ENCODE data around the gene C3orf85.
"Not testable (repeated sequence)": the region's sequence is repeated elsewhere in the genome, so short reads cannot be mapped to it uniquely, and the experiment has no call there.

The C3orf85 gene, protein sequence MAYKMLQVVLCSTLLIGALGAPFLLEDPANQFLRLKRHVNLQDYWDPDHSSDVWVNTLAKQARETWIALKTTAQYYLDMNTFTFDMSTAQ

DNA sequence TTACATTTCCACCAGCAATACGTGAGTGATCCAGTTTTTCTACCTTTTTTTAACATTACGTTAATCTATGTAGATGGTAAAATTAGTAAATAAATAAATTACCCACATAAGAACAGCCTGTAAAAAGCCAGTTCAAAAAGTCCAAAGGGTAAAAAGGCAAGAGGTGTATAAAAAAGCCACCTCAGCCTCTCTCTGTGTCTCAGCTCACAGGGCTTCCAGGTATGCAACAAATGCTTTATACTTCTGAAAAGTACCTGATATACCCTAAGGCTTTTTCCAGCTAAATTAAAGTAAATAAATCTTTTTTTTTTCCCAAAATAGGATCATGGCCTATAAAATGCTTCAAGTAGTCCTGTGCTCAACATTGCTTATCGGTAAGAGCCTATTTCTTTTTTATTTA is at the start of gene C3orf85:
Gene C3orf85, plus strand, starts transcription at position 197 of the 400 bp plus-strand sequence. Its CDS starts 129 bp downstream, at position 326.
- DNase-seq, result no peak

DNA sequence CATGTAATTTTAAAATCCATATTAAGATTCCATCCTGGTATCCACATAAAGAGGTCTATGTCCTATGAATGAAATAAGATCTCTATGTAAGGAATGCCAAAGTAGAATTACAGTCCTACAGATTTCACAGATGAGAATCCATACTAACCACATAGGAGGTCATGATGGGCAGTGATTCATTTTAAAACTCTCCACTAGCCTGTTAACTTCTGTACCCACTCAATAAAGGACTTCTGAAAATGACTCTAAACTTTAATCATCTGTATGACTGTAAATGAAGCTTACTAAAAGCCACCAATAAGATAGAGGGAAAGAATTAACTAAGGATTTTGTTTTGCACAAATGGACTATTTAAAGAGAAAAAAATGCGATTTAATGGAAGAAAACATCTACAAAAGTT is 47.3 kb upstream of the C3orf85 start:
- DNase-seq, result no peak

DNA sequence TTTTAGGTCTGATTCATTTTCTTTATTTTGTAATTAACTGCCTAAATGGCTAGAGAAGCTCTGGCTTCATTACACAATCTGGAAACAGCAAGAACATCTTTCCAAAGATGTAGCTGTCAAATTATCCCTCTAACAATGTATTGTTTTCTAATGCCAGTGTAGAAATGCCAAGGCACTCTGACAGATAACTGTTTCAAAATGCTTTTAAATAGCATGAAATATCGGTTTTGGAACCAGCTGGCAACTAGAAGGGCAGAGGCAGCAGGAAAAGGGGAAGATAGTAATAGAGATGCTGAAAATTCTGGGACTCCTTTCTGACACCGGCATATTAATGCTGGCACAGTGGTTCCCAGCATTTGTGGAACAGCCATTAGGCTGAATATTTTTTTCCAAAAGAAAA is 44.7 kb upstream of the C3orf85 start:
- no peak for DNase-seq

DNA sequence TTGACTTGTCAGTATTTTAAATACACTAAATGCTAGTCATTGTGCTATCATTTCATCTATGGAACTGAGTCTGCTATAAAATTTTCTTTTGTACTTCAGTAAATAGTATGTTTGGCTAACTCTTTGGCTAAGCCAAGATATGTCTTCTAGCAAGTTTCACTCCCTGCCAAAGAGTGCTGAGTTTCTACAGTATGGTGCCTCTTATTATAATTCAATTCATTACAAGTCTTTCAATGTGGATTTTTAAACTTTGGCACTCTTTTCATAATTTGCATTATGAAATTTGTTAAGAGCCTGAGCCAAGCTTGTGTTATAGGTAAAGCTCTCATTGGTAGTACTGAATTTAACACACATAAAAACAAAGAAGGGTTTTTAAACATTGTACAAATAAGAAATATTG is 43.0 kb upstream of the C3orf85 start:
- DNase-seq, result no peak

DNA sequence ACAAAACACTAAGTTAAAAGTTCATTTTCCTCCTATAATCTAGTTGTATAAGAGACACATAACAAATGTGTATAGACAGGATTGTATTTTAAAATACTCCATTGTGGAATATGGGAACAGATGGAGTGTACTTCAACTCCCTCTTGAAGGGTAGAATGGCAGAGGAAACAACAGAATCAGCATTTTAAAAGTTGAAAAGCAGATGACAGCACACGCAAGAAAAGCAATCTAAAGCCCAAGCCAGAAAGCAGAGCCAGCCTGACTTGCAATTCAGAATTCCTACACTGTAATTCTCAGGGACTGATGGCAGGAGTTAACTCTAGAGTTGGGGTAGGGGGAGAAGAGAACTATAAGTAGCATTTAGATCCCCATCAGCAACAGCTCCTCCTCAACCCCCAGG is 41.4 kb upstream of the C3orf85 start:
- DNase-seq, result no peak

DNA sequence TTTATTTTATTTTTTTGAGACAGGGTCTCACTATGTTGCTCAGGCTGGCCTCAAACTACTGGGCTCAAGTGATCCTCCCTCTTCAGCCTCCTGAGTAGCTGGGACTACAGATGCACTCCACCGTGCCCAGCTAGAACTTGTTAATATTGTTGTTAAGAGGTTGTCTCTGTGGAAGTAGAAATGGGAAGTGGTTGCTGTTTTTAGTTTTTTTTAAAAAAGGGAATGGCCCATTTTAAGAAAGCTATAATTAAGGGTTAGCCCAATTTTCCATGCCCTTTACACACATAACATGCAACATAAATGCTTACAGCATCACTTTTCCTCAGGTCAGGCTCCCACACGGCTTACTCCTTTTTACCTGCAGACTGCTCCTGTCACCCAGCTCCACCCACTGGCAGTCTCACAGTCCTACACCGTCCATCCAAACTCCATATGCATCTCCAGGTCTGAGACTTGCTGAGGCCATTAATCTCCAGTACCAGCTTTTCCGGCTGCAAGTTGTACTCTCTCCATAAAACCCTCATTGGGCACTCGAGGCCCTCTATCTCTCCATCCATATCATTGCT is 38.4 kb upstream of the C3orf85 start:
- DNase-seq, result peak; percentile 19

DNA sequence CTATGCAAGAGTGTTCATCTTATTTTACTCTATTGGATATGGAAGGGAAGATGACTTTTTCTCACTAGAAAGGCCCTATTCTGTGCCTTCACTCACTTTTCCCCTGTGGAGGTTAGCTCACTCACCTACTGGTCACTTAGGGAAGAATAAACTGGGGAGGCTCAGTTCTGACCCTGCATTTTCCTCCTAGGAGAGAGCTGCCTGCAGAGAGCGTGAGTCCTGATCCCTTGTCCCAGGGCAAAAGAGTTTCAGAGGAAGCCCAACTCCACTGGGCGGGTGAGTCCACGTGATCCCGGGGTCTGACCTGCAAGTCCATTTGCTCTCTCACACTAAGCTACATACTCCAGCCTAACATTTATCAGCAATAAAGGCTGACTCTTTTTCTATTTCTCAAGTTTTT is 26.9 kb upstream of the C3orf85 start:
- DNase-seq, result no peak

DNA sequence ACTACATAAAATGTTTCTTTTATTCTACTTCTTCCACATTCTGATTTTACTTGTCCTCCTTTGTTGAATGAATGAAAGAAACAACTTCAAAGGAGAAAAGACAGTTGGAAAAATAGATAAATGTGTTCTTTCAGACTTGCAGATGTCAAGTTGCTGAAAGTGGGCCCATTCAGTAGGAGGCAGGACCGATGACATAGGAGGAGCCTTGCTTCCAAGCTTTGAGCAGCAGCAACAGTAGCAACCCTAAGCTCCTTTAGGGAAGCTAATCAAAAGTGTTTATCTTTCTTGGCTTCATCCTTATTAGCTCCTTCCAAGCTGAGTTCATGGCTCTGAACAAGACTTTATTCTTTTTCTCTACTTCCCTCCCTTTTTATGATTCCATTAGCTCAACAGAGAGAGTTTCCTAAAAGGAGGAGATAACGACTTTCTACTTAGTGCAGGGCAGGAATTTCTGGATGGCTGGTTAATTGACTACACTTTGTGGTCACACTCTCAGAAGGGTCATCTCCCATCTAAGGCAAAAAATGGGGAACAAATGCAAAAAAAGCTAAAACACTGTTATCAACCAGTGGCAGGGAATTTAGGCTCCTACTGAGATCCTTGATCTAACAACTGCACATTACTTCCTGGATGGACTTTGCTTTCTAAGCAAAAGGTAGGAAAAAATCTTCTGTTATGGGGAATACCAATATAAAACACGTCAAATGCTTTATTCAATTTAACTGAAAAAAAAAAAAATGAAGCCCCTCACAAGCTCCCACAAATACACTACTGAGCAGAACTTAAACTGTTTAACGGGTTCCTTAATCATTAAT is 23.4 kb upstream of the C3orf85 start:
- no peak for DNase-seq

DNA sequence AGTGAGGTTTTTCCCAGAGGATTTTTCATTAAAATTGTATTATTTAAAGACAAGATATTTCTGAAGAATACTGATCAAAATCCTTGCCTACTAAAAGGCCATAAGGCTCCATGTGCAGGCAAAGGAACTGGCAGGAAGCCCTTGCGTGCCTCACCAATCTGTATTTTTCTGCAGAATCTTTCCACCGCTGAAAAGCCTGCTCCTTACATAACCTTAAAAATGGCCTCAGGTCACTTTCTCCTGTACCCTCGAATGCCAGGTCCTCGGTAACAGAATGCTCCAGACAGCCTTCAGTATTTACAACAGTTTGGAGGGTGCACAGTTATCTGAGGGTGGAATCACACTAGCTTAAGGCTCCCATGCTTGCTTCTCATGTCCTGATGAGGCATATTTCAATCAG is 21.8 kb upstream of the C3orf85 start:
- no peak for DNase-seq

DNA sequence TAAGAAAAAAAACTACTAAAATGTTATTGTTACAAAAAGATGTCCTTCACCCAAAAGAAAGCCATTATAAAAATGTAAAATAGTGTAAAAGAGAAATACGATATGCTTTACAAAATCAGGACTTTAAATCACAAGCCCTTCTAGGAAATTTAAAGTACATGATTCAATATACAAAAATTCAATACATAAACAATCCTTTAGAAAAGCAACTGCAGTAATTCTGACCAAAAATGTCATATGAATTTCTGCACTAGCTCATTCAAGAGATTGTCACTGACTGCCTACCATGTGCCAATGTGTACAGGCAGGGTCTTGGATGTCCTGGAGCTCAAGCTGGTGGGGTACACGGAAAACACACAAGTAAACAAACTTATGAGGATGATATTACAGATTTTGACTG is 21.1 kb upstream of the C3orf85 start:
- DNase-seq, result no peak

DNA sequence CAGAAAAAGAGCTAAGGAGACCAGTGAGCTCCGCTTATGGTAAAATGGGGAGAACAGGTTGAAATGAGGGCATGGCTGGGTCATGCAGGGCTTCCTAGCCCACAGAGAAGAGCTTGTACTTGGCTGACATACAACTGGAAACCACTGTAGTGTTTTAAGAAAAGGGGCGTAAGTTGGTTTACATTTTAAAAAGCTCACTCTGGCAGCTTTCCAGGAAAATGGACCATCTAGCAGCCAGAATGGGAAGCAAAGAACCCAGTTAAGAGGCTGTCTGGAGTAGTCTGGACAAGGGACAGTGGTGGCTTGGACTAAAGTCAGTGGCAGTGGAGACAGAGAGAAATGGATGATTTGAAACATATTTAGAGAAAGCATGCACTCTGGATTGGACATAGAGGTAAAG is 20.5 kb upstream of the C3orf85 start:
- DNase-seq, result no peak

DNA sequence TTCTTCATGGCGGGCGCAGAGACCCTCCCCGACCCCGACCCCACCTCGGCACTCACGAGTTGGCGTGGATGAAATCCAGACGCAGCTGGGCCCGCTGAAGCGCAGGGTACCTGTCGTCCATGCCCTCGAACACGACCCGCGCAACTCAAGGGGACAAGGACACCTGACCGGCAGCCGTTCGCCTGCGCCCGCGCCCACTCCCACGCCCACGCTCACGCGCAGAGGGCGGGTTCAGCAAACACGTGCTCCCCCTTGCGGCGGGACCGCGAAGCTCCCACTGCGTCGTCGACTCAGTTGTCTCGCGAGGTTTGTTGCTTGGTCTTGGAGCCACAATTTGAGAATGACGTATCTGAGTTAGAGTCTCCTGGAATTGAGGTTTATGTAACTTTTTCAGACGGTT is 18.6 kb upstream of the C3orf85 start, which contains the start of gene MORC1:
Gene MORC1, minus strand, starts transcription at position 196 of the 400 bp plus-strand sequence. Its CDS starts 75 bp downstream, at position 121.
- no peak for DNase-seq

DNA sequence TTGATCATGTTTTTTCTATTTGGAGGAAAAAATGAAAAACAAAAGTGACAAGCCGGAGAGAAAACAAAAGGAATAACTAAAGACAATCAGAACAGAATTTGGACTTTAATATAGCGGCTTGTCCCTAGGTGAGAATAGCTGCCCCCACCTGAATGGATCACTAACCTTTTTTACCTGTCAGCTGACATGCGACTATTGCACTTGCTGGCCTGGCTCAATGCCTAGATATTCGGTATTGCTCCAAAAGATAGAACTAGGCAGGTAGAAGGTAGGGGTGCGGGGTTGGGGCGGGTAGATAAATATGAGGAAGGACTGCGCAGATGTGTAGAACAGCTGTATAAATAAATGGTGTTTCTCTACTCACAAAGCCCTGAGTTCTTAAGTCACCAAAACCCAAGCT is 17.9 kb upstream of the C3orf85 start:
- no peak for DNase-seq

DNA sequence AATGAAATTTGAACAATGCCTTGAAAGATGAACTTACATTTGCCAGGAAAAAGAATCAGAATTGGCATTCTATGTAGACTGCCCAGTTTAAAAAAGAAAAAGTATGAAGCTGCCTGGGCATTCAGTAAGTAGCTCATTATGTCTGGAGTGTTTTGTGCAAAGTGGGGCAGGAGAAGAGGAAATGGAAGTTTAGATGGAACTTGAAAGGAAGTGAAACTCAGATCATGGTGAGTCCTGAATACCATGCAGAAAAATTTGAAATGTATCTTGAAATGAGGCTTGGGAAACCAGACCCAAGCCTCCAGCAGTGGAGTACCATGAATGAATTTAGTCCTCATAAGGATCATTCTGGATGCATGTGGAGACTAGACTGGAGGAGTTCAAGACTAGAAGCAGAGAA is 13.8 kb upstream of the C3orf85 start:
- DNase-seq, result peak; percentile 80

DNA sequence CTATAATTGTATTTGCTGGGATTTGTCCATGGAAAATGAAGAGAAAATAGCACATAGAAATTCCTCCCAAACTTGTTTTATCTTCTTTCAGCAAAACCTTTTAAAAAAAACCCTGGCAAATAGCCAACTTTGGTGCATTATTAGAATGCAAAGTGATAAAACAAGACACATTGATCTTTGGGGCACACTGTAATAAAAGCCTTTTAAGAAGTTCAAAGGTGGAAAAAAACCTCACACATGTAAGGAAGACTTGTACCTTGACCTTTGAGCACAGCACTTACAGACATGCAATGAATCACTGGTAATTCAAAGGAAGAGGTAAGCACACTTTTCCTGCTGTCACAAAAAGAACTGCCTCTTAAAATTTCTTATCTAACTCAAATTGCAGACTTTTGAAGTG is 10.6 kb upstream of the C3orf85 start:
- no peak for DNase-seq

DNA sequence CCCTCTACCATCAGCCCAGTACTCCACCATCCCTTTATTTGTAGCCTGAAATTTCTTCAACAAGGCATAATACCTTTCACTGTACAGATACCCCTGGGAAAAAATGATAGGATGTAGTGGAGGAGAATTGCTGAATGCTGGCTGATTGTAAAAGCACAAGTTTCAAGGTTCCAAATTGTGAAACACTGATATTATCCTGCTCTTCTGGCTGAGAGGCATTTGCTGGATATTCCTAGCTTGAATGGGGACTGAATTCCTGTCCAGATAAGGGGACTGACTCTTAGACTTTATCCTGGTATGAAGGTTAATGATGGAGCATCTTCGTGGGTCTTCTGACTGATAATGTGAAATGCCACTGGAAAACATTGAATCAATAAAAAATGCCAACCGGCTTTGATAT is 9.0 kb upstream of the C3orf85 start:
- DNase-seq, result no peak

DNA sequence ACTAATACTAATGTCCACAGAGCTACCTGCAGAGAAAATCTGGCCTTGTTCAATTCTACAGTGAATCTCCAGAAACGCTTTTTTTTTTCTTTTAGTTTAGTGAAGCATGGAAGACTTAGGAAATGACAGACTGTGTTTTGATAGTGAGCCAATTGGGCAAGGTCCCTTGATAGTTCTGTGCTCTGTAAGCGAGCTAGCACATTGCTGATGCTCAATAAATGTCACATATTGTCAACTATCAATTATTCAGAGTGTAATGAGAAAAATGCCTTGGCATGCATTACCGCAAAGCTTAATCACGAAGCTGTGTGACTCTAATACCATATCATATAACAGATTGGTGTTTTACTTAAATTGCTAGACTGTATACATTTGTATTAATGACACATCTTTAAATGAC is 5.2 kb upstream of the C3orf85 start:
- no peak for DNase-seq

DNA sequence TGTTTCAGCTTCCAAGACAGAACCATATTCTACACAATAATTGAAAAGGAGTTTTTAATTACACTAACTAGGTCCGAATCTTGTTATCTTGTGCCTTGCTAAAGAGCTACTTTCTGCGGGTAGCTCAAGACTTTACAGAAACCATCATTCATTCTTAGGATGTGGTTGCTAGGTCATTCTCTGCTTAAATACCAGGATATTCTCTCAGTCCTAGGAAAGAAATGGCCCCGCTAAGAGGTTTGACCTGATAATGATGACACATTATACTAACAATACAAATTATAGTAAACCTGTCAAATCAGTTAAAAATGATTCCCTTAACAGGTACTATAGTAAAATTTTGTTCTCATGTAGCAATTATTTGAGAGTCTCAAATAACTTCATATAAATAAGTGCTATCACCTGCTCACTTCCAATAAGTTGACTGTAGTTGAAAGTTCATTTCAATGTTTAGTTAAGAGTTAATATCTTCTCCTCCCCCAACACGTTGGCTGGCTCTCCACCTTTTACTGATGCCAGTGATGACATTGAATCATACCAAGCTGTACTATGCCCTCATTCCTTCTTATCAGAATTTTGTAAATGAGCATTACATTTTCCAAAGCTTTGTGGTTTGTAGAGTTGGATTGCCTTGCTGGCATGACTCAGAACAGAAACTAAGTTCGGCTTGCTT is 3.6 kb upstream of the C3orf85 start:
- DNase-seq, result no peak

DNA sequence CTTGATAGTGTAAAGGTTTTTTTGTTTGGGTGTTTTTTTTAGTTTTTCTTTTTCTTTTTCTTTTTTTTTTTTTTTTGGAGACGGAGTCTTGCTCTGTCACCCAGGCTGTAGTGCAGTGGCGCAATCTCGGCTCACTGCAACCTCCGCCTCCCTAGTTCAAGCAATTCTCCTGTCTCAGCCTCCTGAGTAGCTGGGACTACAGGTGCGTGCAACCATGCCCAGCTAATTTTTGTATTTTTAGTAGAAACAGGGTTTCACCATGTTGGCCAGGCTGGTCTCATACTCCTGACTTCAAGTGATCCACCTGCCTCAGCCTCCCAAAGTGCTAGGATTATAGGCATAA is 3.1 kb upstream of the C3orf85 start:
- not testable (repeated sequence) for DNase-seq

DNA sequence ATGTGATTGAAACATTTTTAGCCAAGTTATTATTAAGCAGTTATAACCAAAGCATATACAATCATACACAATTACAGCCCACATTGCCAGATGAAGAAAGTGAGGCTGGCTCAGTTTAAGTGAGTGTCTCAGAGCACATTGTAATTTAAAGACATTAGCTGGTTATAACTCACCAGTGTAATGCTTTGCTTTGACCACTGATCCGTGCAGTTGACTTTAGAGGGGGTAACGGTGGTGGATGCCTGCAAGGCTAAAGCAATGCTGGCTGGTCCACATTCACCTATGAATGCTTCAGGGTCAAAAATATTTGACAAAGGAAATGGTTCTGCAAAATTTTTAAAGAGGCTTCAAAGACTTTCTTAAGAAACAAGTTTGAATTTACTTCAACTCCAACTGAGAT is 1.2 kb downstream of the C3orf85 start:
- DNase-seq, result no peak

DNA sequence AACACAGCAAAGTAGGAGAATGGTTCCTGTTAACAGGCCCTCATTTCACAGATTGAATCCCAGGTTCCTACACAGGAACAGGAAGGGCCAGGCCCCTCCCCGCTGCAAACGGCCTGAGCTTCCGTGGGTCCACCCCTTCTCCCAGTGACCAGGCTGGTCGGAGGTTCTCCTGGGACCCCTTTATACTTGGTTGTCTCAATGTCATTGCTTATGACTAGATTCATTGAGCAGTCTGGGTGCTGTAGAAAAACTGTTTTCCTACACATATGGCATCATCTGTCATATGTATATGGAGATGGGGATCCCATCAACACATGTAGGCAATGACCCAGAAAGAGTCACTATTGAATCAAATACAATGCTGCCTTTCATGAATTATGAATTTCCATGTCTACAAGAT is 3.8 kb downstream of the C3orf85 start:
- DNase-seq, result no peak

DNA sequence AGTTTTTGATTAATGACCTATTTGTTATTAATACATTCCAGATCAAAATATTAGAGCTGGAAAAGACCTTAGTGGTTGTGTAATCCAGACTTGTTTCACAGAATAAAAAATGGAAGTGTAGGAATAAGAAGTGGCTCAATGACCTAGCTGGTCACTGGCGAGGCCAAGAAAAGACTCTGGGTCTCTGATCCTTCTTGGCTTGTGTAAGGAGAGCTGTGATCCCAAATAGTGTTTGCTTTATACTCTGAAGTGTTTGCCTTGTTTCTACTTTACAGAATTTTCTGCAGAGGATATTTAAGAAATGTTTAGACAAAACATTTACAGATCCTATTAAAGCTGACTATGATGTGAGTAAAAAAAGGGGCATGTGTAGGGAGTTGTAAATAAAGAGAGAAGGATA is 7.1 kb downstream of the C3orf85 start:
- no peak for DNase-seq

DNA sequence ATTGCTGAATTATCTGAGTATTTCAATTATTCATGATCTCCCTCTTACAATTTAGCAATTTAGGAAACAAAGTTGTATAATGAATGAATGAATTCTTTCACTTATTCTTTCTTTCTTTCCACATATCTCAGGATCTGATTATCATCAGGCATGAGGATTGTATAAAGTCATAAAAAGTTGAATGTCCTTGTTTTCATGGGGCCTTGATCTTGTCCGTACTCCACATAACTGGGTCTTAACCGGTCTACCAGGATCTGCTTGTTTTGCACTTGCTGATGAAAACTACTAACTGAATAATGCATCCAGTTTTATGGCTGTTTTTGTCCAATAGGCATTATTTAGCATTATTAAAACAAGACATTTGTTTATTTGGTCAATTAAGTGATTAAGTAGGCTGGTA is 12.6 kb downstream of the C3orf85 start:
- no peak for DNase-seq

DNA sequence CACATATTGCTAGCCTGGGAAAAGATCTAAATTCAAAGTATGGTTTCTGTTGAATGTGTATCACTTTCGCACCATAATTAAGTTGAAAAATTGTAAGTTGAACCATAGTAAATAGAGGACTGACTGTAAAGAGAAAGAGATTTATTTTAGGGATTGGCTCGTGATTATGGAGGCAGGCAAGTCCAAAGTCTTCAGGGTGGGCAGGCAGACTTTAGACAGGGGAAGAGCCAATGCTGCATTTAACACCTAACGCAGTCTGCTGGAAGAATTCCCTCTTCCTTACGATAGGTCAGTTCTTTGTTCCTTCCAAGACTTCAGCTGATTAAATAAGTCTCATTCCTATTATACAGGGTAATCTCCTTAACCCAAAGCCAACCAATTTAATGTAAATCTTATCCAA is 15.8 kb downstream of the C3orf85 start:
- DNase-seq, result no peak
